ENCODE results near the gene RAPGEF2. TPM values are rescaled to one million over a fixed set of nuclear protein-coding genes. Genes with fewer than 3 reads are reported as not detected.
"Not testable (repeated sequence)": the region's sequence is repeated elsewhere in the genome, so short reads cannot be mapped to it uniquely, and the experiment has no call there.

RAPGEF2 gene
- total RNA-seq, 1 donor from 2014 or later, result 32.4 TPM

DNA sequence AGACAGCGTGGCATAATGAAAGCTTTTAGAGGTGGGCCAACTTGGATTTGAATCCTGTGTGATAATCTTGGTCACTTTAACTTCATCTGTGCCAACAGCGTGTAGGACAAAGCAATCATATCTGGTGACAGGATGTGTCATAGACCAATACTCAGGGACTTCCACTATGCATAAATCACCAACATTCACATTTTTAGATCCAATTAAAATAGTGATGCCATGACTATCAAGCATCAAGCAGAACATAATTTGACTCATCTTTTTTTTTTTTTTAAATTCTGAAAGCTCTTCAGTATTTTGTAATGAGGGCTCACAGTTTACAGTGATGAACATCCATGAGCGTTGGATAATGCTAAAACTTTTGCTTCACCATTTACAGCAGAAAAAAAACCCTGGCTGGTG, 27.3 kb upstream of the RAPGEF2 start:
- Histone ChIP-seq H3K9me3 (no peaks in the 10 kb centered on the region), H3K27ac (no peak overlapping the region), H3K36me3 (no peaks in the 10 kb centered on the region), H3K27me3 (no peaks in the 10 kb centered on the region), H3K4me1 (peaks cover 7% of the 10 kb centered on the region), H3K4me3 (no peak overlapping the region)
- TF ChIP-seq, protein P1, sequence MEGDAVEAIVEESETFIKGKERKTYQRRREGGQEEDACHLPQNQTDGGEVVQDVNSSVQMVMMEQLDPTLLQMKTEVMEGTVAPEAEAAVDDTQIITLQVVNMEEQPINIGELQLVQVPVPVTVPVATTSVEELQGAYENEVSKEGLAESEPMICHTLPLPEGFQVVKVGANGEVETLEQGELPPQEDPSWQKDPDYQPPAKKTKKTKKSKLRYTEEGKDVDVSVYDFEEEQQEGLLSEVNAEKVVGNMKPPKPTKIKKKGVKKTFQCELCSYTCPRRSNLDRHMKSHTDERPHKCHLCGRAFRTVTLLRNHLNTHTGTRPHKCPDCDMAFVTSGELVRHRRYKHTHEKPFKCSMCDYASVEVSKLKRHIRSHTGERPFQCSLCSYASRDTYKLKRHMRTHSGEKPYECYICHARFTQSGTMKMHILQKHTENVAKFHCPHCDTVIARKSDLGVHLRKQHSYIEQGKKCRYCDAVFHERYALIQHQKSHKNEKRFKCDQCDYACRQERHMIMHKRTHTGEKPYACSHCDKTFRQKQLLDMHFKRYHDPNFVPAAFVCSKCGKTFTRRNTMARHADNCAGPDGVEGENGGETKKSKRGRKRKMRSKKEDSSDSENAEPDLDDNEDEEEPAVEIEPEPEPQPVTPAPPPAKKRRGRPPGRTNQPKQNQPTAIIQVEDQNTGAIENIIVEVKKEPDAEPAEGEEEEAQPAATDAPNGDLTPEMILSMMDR (IDR thresholded peaks at IDR 0.05), result no peak
- TF ChIP-seq POLR2A (IDR thresholded peaks at IDR 0.05), result no peak
- no peak for TF ChIP-seq POLR2AphosphoS5 (IDR thresholded peaks at IDR 0.05; ENCODE audit: insufficient read depth in 1 of 2, low read depth in 1 of 2)
- no peak for DNase-seq (ENCODE audit: extremely low spot score in 2 of 2)
- intact Hi-C loops (cut with DNase I), result no loop called here

DNA sequence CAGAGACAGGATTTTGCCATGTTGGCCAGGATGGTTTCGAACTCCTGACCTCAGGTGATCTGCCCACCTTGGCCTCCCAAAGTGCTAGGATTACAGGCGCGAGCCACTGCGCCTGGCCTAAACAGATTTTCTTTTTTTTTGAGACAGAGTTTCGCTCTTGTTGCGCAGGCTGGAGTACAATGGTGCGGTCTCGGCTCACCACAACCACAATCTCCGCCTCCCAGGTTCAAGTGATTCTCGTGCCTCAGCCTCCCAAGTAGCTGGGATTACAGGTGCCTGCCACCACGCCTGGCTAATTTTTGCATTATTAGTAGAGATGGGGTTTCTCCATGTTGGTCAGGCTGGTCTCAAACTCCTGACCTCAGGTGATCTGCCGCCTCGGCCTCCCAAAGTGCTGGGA, 25.9 kb upstream of the RAPGEF2 start:
- intact Hi-C loops (cut with DNase I); H3K36me3 ChIP-seq; H3K27me3 ChIP-seq; H3K9me3 ChIP-seq; H3K4me1 ChIP-seq; H3K4me3 ChIP-seq; H3K27ac ChIP-seq; DNase-seq (ENCODE audit: extremely low spot score in 2 of 2): not testable (repeated sequence)

DNA sequence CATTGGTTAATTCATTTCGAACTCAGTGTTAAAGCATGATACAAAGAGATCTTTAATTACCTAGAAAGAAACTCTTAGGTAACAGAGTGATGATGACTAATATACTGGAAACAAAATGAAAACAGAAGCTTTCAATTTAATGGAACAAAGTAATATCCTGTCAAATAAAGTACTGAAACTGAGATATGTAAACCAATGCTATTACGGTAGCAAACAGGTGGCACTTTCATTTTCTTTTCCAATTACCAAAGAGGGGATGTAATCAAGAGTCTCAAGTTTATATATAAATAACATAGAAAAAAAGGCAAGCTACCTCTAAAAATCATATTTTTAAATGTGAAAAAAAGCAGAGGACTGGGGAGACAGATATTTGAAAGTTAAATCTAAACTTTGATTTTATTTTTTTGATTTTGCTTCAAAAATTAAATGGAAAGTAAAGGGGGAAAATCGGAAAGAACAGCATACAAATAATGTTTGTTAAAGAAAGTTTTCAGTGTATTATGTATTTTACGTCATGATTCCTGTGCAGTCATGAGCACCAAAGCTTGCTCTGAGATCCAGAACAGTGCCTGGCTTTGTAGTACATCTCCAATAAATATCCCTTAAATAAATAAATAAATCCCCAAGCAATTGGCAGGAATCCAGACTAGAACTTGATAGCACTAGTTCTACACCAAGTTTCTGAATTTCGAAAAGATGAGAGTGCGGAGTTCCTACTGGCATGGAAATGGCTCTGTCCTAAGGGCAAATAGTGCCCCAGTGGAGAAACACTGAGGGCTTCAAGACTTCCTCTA, 25.0 kb upstream of the RAPGEF2 start:
- Histone ChIP-seq H3K4me1 (no peaks in the 10 kb centered on the region), H3K9me3 (no peaks in the 10 kb centered on the region), H3K27ac (no peak overlapping the region), H3K36me3 (no peaks in the 10 kb centered on the region), H3K4me3 (no peak overlapping the region), H3K27me3 (no peaks in the 10 kb centered on the region)
- DNase-seq (ENCODE audit: extremely low spot score in 2 of 2), result no peak
- intact Hi-C loops (cut with DNase I), result no loop called here
- TF ChIP-seq POLR2AphosphoS5 (IDR thresholded peaks at IDR 0.05; ENCODE audit: insufficient read depth in 1 of 2, low read depth in 1 of 2) (no peak), POLR2A (IDR thresholded peaks at IDR 0.05) (no peak)
- TF ChIP-seq, protein P1 (IDR thresholded peaks at IDR 0.05), result no peak

DNA sequence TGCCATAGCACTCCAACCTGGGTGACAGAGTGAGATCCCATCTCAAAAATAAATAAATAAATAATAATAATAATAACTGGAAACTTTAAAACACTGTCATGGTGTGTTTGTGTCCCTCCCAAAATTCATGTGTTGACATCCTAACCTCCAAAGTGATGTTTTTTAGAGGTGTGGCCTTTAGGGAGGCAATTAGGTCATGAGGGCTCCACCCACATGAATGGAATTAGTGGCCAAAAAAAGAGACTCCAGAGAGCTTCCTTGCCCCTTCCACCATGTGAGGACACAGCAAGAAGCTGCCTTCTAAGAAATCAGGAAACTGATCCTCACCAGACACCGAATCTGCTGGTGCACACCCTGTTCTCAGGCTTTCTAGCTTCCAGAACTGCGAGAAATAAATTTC, 23.8 kb upstream of the RAPGEF2 start:
- no peak overlapping the region for H3K4me3 ChIP-seq
- H3K27ac ChIP-seq, result no peak overlapping the region
- TF ChIP-seq POLR2AphosphoS5 (IDR thresholded peaks at IDR 0.05; ENCODE audit: insufficient read depth in 1 of 2, low read depth in 1 of 2) (no peak), POLR2A (IDR thresholded peaks at IDR 0.05) (no peak)
- TF ChIP-seq, protein P1 (IDR thresholded peaks at IDR 0.05), result no peak
- no peaks in the 10 kb centered on the region for H3K36me3 ChIP-seq
- H3K9me3 ChIP-seq, result no peaks in the 10 kb centered on the region
- no peak for DNase-seq (ENCODE audit: extremely low spot score in 2 of 2)
- no peaks in the 10 kb centered on the region for H3K4me1 ChIP-seq
- H3K27me3 ChIP-seq, result no peaks in the 10 kb centered on the region
- intact Hi-C loops (cut with DNase I), result no loop called here

DNA sequence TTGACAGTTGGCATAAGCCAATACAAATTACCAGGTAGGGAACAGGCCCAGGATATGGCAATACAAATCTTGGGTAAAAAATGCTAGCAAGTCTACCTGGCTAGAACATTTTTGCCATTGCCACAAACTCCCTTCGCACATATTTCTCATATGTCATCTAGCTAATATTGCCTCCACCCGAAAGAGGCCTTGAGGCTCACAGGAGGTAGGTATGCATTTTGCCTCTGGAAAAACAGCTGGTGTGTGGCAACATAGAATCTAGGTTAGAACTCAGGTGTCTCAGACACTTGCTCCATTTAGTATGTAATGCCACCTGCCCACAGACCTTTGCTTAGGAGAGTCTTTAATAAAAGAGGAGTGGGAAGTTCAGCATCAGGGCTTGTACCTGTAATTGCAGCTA, 16.3 kb upstream of the RAPGEF2 start:
- intact Hi-C loops (cut with DNase I), result no loop called here
- TF ChIP-seq, protein P1 (IDR thresholded peaks at IDR 0.05), result no peak
- TF ChIP-seq POLR2A (IDR thresholded peaks at IDR 0.05) (no peak), POLR2AphosphoS5 (IDR thresholded peaks at IDR 0.05; ENCODE audit: insufficient read depth in 1 of 2, low read depth in 1 of 2) (no peak)
- Histone ChIP-seq H3K27me3 (no peaks in the 10 kb centered on the region), H3K4me1 (no peaks in the 10 kb centered on the region), H3K36me3 (no peaks in the 10 kb centered on the region), H3K27ac (no peak overlapping the region), H3K4me3 (no peak overlapping the region), H3K9me3 (no peaks in the 10 kb centered on the region)
- no peak for DNase-seq (ENCODE audit: extremely low spot score in 2 of 2)
